Dermis blood vessel endothelial cell (primary cell): Measurements from ENCODE around the gene AGAP2. TPM values are rescaled to one million over a fixed set of nuclear protein-coding genes. Genes with fewer than 3 reads are reported as not detected.
"Not testable (repeated sequence)": the region's sequence is repeated elsewhere in the genome, so short reads cannot be mapped to it uniquely, and the experiment has no call there.

Experiments
- DNase-seq: peaks from one replicate; pipeline ENCODE4 v3.0.0; 2010
- total RNA-seq: library from RNA; depleted of rRNA; stranded (reverse); fragments of >200 nt; gene quantifications from 2 replicates; pipeline ENCODE4 v1.2.3, GENCODE V29; 2014

The AGAP2 gene
- total RNA-seq, 1 donor from 2014 or later, result under 0.01 TPM

DNA sequence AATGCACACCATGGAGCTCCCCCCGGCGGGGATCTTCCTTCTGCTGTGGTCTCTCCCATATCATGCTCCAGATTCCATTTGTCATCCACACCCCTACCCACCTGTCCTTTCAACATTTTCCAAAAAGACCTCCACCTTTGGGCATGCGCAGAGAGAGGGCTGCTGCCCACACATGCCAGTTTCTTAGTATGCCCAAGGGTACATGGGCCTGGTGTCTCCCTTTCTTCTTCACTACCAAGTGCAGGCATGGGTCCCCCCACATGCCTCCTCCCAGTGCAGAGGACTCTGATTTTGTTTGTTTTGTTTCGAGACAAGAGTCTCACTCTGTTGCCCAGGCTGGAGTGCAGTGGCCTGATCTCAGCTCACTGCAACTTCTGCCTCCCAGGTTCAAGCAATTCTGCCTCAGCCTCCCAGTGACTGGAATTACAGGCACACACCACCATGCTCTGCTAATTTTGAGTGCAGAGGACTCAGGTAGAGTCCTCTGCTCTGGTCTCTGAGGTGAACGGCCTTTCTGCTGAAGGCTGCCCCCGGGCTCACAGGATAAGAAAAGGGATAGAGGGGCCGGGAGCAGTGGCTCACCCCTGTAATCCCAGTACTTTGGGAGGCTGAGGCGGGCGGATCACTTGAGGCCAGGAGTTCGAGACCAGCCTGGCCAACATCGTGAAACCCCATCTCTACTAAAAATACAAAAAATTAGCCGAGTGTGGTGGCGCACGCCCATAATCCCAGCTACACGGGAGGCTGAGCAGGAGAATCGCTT, 16.5 kb downstream of the AGAP2 start:
- not testable (repeated sequence) for DNase-seq

- no peak for DNase-seq
These were observed 17.6 kb downstream of the AGAP2 start for GRCh38 chr12:57720606-57721595.

DNA sequence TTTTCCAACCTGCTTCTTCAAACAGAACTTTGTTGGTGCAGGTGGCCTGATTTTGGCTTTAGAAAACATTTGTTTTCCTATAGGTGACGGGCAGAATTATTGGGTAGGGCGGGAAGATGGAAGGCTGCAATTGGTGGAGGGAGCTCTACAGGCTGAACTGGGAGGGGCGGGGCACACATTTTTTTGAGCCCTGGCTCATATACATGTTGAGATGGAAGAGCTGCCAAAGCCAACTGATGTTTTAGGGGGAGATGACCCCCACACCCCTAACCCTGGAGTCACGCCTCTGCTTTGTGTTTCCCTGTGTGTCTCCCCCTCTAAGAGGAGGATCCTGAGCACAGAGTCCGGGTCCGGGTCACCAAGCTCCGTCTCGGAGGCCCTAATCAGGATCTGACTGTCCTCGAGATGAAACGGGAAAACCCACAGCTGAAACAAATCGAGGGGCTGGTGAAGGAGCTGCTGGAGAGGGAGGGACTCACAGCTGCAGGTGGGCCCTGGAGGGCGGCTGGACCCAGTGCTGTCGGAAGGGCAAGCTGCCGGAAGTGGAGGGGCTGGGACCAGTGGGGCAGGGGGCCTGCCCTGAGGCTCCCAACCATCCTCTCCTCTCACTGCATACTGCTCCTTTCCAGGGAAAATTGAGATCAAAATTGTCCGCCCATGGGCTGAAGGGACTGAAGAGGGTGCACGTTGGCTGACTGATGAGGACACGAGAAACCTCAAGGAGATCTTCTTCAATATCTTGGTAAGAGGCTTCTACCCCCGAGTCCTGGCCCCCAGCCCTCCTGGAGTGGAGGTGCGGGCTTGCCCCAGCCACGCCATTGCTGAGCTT, 18.6 kb downstream of the AGAP2 start:
- no peak for DNase-seq

DNA sequence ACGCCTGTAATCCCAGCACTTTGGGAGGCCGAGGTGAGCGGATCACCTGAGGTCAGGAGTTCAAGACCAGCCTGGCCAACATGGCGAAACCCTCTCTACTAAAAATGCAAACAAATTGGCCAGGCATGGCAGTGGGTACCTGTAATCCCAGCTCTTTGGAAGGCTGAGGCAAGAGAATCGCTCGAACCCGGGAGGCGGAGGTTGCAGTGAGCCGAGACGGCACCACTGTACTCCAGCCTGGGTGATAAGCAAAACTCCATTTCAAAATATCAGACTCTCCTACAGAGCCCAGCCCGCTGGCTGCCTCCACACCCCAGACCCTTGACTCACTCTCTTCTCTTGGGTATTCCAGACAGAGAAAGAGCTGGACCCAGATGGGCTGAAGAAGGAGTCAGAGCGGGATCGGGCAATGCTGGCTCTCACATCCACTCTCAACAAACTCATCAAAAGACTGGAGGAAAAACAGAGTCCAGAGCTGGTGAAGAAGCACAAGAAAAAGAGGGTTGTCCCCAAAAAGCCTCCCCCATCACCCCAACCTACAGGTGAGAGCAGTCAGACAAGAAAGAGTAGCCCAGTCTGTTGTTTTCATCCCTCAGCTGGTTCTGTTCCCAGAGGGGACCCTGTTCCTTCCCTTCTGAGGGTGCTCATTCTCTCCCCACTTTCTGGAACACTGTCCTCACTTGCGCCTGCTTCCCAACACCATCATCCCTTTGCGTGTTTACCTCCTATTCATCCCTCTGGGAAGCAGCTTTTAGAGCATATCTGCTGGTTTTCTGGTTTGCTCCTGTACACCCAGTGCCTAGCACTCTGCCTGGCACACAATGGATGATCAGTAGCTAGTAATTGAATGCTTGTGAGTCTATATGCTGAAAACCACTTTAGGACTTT, 19.7 kb downstream of the AGAP2 start:
- DNase-seq, result no peak

DNA sequence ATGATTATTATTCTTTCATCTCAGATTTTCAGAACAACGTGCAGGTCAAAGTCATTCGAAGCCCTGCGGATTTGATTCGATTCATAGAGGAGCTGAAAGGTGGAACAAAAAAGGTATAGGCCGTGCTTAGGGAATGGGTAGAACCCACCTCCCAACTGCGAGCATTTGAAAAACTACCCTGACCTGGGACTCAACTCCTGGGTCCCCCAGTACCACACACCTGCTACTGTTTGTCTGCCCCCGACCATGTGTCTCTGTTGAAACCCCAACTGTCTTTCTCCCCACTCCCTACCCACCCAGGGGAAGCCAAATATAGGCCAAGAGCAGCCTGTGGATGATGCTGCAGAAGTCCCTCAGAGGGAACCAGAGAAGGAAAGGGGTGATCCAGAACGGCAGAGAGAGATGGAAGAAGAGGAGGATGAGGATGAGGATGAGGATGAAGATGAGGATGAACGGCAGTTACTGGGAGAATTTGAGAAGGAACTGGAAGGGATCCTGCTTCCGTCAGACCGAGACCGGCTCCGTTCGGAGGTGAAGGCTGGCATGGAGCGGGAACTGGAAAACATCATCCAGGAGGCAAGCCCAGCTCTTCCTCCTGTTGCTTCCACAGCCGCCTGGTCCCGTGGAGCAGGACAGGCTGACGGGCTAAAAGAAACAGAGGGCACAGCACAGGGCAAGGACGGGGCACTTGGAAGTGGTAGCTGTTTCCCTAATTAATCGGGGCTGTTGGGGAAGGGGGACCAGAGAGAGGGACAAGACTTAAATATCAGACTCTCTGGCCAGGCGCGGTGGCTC, 20.5 kb downstream of the AGAP2 start:
- no peak for DNase-seq

DNA sequence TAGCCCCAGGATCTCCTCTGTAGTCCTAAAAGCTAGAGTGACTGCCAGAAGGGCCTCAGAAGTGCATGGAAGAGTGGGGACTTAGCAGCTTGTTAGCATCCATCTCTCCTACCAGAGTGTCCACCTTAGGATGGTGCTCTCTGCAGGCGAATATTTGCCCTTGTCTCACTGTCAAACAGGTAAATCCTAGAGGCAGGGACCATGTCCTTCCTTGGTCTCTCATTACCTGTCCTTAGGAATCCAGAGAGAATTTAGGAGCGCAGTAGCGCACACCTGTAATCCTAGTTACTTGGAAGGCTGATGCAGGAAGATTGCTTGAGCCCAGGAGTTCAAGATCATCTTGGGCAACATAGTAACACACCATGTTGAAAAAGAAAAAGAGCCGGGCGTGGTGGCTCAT, 21.4 kb downstream of the AGAP2 start:
- no peak for DNase-seq

DNA sequence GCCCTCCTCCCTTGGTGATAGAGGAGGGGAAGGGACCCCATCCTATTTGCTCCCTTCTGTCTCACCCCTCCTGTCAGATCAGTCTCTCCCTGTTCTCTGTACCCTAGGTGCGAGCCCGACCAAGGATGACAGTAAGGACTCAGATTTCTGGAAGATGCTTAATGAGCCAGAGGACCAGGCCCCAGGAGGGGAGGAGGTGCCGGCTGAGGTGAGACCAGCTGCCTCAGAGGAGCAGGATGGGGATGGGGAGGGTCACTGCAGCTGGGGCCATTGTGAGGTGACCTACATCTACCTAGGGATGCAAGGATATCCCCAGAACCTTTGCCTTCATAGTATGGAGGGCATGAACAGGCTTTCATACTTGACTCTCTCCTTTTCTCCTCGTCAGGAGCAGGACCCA, 22.2 kb downstream of the AGAP2 start:
- DNase-seq, result no peak

DNA sequence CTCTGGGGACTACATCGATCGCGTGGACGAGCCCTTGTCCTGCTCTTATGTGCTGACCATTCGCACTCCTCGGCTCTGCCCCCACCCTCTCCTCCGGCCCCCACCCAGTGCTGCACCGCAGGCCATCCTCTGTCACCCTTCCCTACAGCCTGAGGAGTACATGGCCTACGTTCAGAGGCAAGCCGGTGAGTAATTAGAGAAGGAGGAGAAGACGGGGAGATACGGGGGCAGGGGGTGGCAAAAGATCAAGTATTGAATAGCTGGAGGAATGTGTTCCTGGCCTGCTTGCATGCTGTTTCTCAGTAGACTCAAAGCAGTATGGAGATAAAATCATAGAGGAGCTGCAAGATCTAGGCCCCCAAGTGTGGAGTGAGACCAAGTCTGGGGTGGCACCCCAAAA, 22.8 kb downstream of the AGAP2 start:
- no peak for DNase-seq

GRCh38 chr12:57715036-57715748, 23.4 kb downstream of the AGAP2 start:
- not testable (repeated sequence) for DNase-seq

GRCh38 chr12:57713209-57713608, 25.3 kb downstream of the AGAP2 start:
- no peak for DNase-seq

DNA sequence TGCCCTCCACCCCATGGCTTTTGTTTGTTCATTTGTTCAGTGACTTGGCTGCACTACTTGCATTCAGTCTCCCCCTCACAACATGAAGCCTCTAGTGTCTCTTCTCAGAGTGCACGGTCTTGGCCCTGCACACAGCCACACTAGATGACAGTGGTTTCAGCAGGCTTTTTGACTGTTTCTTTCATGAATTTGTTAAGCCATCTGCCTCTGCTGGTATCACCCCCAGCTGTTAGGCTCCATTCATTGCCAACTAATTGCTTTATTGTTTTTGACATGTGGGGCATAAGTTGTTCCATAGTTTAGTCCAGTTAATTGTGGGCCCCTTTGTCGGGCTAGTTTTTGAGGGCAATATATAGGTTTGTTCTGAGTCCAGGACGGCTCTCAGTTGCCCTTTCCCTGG, 25.8 kb downstream of the AGAP2 start:
- no peak for DNase-seq

DNA sequence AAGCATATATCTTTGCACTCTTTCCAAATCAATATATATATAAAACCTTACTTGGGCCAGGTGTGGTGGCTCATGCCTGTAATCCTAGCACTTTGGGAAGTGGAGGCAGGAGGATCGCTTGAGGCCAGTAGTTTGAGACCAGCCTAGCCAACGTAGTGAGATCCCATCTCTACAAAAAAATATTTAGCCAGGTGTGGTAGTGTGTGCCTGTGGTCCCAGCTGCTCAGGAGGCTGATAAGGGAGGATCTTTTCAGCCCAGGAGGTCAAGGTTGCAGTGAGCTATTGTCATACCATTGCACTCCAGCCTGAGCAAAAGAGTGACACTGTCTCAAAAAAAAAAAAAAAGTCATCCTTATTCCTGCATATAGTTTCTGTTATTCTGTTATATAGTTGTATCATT, 30.2 kb downstream of the AGAP2 start:
- no peak for DNase-seq

DNA sequence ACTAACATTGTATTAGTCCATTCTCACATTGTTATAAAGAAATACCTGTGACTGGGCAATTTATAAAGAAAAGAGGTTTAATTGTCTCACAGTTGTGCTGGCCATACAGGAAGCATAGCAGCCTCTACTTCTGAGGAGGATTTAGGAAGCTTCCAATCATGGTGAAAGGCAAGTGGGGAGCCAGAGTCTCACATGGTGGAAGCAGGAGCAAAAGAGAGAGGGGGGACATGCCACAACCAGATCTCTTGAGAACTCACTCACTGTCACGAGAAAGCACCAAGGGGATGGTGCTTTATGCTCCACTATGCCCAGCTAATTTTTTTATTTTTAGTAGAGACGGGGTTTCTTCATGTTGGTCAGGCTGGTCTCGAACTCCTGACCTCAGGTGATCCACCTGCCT, 31.3 kb downstream of the AGAP2 start:
- no peak for DNase-seq

DNA sequence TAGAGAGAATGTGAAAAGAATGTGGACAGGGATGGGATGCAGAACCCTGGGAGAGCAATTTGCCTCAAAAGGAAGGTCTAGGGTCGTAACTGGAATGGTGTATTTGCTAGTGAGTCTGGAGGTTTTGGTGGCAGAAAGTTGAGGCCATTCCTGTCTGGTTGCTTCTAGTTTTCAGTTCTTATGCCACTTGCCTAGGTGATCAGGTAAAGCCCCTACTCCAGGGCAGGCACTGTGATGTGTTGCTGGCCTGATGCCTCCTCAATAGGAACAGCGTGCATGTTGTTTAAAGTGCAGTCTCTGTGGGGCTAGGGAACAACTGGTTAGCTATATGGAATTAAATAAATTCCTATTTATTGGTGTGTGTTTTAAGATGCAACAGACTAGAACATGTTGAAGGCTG, 38.2 kb downstream of the AGAP2 start:
- no peak for DNase-seq

DNA sequence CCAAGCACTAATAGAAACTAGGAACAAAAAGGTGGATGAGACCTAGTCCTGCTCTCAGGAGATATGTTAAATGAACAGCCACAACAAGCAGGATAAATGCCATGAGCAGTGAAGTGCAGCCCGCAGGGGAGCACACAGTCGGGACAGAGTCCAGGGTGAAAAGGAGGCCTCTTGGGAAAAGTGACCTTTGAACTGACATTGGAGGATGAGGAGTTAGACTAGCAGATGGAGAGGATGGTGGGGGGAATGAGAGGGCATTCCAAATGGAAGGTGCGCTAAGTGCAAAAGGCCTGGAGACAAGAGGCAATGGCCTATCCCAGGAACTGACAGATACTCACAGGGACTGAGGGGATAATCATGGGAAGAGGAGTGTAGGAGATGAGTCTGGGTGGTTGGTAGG, 40.1 kb downstream of the AGAP2 start:
- DNase-seq, result no peak

GRCh38 chr12:57697076-57697475, 41.5 kb downstream of the AGAP2 start:
- DNase-seq, result no peak

DNA sequence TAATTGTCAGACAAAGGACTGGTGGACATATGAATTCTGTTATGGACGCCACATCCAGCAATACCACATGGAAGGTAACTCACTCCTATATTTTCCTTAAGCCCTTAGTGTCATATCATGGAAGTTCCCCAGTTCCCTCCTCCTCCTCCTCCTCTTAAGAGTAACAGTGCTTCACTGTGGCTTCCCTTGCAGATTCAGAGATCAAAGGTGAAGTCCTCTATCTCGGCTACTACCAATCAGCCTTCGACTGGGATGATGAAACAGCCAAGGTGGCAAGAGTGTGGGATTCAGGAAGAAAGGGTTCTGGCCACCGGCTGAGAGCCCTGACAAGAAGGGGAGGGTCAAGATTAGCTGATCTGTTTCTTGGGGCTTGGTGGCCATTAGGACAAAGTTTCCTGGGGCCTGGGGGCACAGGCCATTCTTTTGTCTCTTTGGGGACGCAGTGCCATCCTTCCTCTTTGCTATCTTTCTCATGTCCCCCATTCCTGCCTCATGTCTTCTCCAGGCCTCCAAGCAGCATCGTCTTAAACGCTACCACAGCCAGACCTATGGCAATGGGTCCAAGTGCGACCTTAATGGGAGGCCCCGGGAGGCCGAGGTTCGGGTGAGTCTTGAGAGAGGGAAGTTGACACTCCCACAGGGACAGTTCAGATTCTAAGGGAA, 42.6 kb downstream of the AGAP2 start:
- DNase-seq, result no peak

- peak; percentile 82 for DNase-seq
These were observed 44.0 kb downstream of the AGAP2 start for GRCh38 chr12:57694459-57695019.
